GM12873 (cell line): Measurements from ENCODE around the gene SLC9A3.

Experiments
- CTCF ChIP-seq: IDR thresholded peaks from 2 replicates; pipeline ENCODE4 v1.5.1; 2012; ENCODE audit warnings: low read depth, mild to moderate bottlenecking, moderate library complexity, low read length, control low read depth; ENCODE audit not compliant: insufficient read depth; ENCODE audit errors: missing control alignments

Gene SLC9A3

GRCh38 chr5:439636-440035, 84.6 kb downstream of the SLC9A3 start:
- no peak for TF ChIP-seq CTCF

GRCh38 chr5:439181-439580, 85.1 kb downstream of the SLC9A3 start:
- TF ChIP-seq CTCF: no peak

- TF ChIP-seq CTCF: no peak
Measured at GRCh38 chr5:438481-438981, 85.7 kb downstream of the SLC9A3 start.

- TF ChIP-seq CTCF: no peak
Measured at GRCh38 chr5:437281-437771, 86.9 kb downstream of the SLC9A3 start.

- TF ChIP-seq CTCF: no peak
Measured at GRCh38 chr5:436641-436975, 87.6 kb downstream of the SLC9A3 start.

- peak; percentile 38 for TF ChIP-seq CTCF
Measured at GRCh38 chr5:435961-436640, 88.1 kb downstream of the SLC9A3 start.

- no peak for TF ChIP-seq CTCF
Measured at GRCh38 chr5:435156-435790, 89.0 kb downstream of the SLC9A3 start.
